WTC11 (cell line): ENCODE measurements around the gene MEPCE. TPM values are rescaled to one million over a fixed set of nuclear protein-coding genes. Genes with fewer than 3 reads are reported as not detected.
"Not testable (repeated sequence)": the region's sequence is repeated elsewhere in the genome, so short reads cannot be mapped to it uniquely, and the experiment has no call there.

Source experiments
- ATAC-seq: fragments of 200-7000 bp; cut with Tn5 transposase; 2 replicates; pipeline ENCODE4 v1.10.0; 2021; ENCODE audit warnings: mild to moderate bottlenecking, moderate library complexity
- CTCF ChIA-PET: fragments of 300-600 bp; sonication (Branson Sonifier 250); formaldehyde crosslinking; loops from one replicate; lab custom pipeline; 2021; ENCODE audit warnings: antibody characterized with exemption; lab: Charles Lee
- POLR2A ChIA-PET: fragments of 350-600 bp; sonication (Branson Sonifier 250); formaldehyde crosslinking; loops from one replicate; lab custom pipeline; 2021; ENCODE audit warnings: antibody characterized with exemption; lab: Charles Lee
- DNase-seq: peaks from one replicate; pipeline ENCODE4 v3.0.0; 2021; ENCODE audit warnings: low spot score
- H3K27ac Mint-ChIP-seq: 2 replicates; pipeline ENCODE4 v1.8.0; 2021; ENCODE audit warnings: mixed read lengths
- H3K27me3 Mint-ChIP-seq: 2 replicates; pipeline ENCODE4 v1.8.0; 2021; ENCODE audit warnings: low read depth, mild to moderate bottlenecking, moderate library complexity, mixed read lengths
- H3K36me3 Mint-ChIP-seq: 2 replicates; pipeline ENCODE4 v1.8.0; 2021; ENCODE audit warnings: mixed read lengths
- H3K4me1 Mint-ChIP-seq: 2 replicates; pipeline ENCODE4 v1.8.0; 2022; ENCODE audit warnings: mixed read lengths
- H3K4me3 Mint-ChIP-seq: 2 replicates; pipeline ENCODE4 v1.8.0; 2021; ENCODE audit warnings: mild to moderate bottlenecking, moderate library complexity, mixed read lengths
- H3K9me3 Mint-ChIP-seq: 2 replicates; pipeline ENCODE4 v1.8.0; 2021; ENCODE audit warnings: mixed read lengths
- ARID4B ChIP-seq: sonication (generic); formaldehyde crosslinking; IDR thresholded peaks from 2 replicates; pipeline ENCODE4 v1.8.0; 2023; ENCODE audit warnings: missing genetic modification reagents, mild to moderate bottlenecking, borderline replicate concordance
- ATF1 ChIP-seq: sonication (generic); formaldehyde crosslinking; IDR thresholded peaks from 2 replicates; pipeline ENCODE4 v1.8.1; 2023; ENCODE audit warnings: mild to moderate bottlenecking, moderate library complexity, missing genetic modification reagents
- ATF3 ChIP-seq: sonication (generic); formaldehyde crosslinking; conservative IDR thresholded peaks from 2 replicates; pipeline ENCODE4 v1.8.1; 2022; ENCODE audit warnings: mild to moderate bottlenecking, missing genetic modification reagents
- CDX4 ChIP-seq: fragments of 250-450 bp; sonication (Bioruptor Pico); IDR thresholded peaks from 2 replicates; pipeline ENCODE4 v1.9.0; 2021; ENCODE audit warnings: moderate library complexity, mild to moderate bottlenecking, inconsistent platforms, borderline replicate concordance
- E2F1 ChIP-seq: sonication (generic); formaldehyde crosslinking; IDR thresholded peaks from 2 replicates; pipeline ENCODE4 v1.8.0; 2022; ENCODE audit warnings: mild to moderate bottlenecking, missing genetic modification reagents
- E2F5 ChIP-seq: sonication (generic); formaldehyde crosslinking; IDR thresholded peaks from 2 replicates; pipeline ENCODE4 v1.8.1; 2022; ENCODE audit warnings: mild to moderate bottlenecking, moderate library complexity, missing genetic modification reagents
- ELF4 ChIP-seq: sonication (generic); formaldehyde crosslinking; IDR thresholded peaks from 2 replicates; pipeline ENCODE4 v1.8.1; 2022; ENCODE audit warnings: low read depth, mild to moderate bottlenecking, moderate library complexity, missing genetic modification reagents
- EMX1 ChIP-seq: fragments of 250-450 bp; sonication (Bioruptor Pico); IDR thresholded peaks from 2 replicates; pipeline ENCODE4 v1.8.0; 2021; ENCODE audit warnings: mild to moderate bottlenecking
- FOXP1 ChIP-seq: sonication (generic); formaldehyde crosslinking; IDR thresholded peaks from 2 replicates; pipeline ENCODE4 v1.8.0; 2022; ENCODE audit warnings: missing genetic modification reagents, mild to moderate bottlenecking, moderate library complexity, borderline replicate concordance
- FOXP4 ChIP-seq: sonication (generic); formaldehyde crosslinking; IDR thresholded peaks from 2 replicates; pipeline ENCODE4 v1.8.0; 2022; ENCODE audit warnings: mild to moderate bottlenecking, missing genetic modification reagents
- GABPB1 ChIP-seq: sonication (generic); formaldehyde crosslinking; IDR thresholded peaks from 2 replicates; pipeline ENCODE4 v1.8.1; 2023; ENCODE audit warnings: mild to moderate bottlenecking, missing genetic modification reagents
- GRHL2 ChIP-seq: fragments of 250-450 bp; sonication (Bioruptor Pico); IDR thresholded peaks from 2 replicates; pipeline ENCODE4 v1.8.0; 2022; ENCODE audit warnings: mild to moderate bottlenecking, moderate library complexity; ENCODE audit not compliant: insufficient replicate concordance, severe bottlenecking
- IRF2 ChIP-seq: sonication (generic); formaldehyde crosslinking; IDR thresholded peaks from 2 replicates; pipeline ENCODE4 v1.8.0; 2022; ENCODE audit warnings: low read depth, missing genetic modification reagents, borderline replicate concordance
- KAT7 ChIP-seq: sonication (generic); formaldehyde crosslinking; IDR thresholded peaks from 2 replicates; pipeline ENCODE4 v1.8.1; 2023; ENCODE audit warnings: missing genetic modification reagents, mild to moderate bottlenecking, borderline replicate concordance
- MXD4 ChIP-seq: fragments of 250-450 bp; sonication (Bioruptor Pico); IDR thresholded peaks from 2 replicates; pipeline ENCODE4 v1.8.0; 2021; ENCODE audit warnings: mild to moderate bottlenecking, moderate library complexity, borderline replicate concordance
- SMAD3 ChIP-seq: sonication (generic); formaldehyde crosslinking; IDR thresholded peaks from 2 replicates; pipeline ENCODE4 v1.8.0; 2022; ENCODE audit warnings: missing genetic modification reagents, mild to moderate bottlenecking, borderline replicate concordance
- SP1 ChIP-seq: sonication (generic); formaldehyde crosslinking; conservative IDR thresholded peaks from 2 replicates; pipeline ENCODE4 v1.8.1; 2022; ENCODE audit warnings: missing genetic modification reagents
- total RNA-seq: library from RNA; stranded (reverse); gene quantifications from 3 replicates; pipeline ENCODE4 v1.2.3, GENCODE V29; 2021

MEPCE gene
- total RNA-seq, 1 experiment from 2014 or later = 41.9 TPM

- TF ChIP-seq ELF4 (CRISPR knock-in tag) = no peak
- 0 out of 2 replicates have a peak, but pooled peaks have one; percentile 46 for TF ChIP-seq KAT7 (CRISPR knock-in tag)
- no peak for TF ChIP-seq CDX4
- TF ChIP-seq FOXP4 (CRISPR knock-in tag) = peak; percentile 48
Observed at GRCh38 chr7:100429637-100430492, at the start of gene MEPCE (continued).

GRCh38 chr7:100380196-100380595 is 49.4 kb upstream of the MEPCE start:
- POLR2A ChIA-PET = interaction anchor here (0.7 kb wide), 1 partner anchor 1410 kb away, joined by 7 read pairs; no protein-coding TSS in a partner anchor
- TF ChIP-seq SP1 (no peak), E2F1 (CRISPR knock-in tag) (no peak), MXD4 (CRISPR knock-in tag) (no peak), EMX1 (no peak), GABPB1 (CRISPR knock-in tag) (no peak), SMAD3 (CRISPR knock-in tag) (no peak), ARID4B (CRISPR knock-in tag) (no peak), E2F5 (CRISPR knock-in tag) (no peak), ATF3 (CRISPR knock-in tag) (no peak), IRF2 (CRISPR knock-in tag) (no peak), GRHL2 (CRISPR knock-in tag) (no peak), ATF1 (CRISPR knock-in tag) (no peak), FOXP1 (CRISPR knock-in tag) (no peak)
- Mint-ChIP-seq H3K4me1 (peaks cover 7% of the 10 kb centered on the region), H3K4me3 (no peak overlapping the region), H3K27ac (no peak overlapping the region), H3K9me3 (peaks cover 8% of the 10 kb centered on the region; the same call in 1 of the 2 replicates), H3K36me3 (no peaks in the 10 kb centered on the region), H3K27me3 (peaks cover 9% of the 10 kb centered on the region)
- CTCF ChIA-PET = interaction anchor here (0.6 to 1.0 kb wide), 2 partner anchors 27 to 764 kb away, joined by 3 to 4 read pairs; no protein-coding TSS in a partner anchor
- ATAC-seq (no peak), DNase-seq (no peak)

GRCh38 chr7:100381531-100382233 is 47.9 kb upstream of the MEPCE start:
- H3K36me3 Mint-ChIP-seq, DNase-seq, POLR2A ChIA-PET, H3K27ac Mint-ChIP-seq, H3K4me1 Mint-ChIP-seq, H3K9me3 Mint-ChIP-seq: not testable (repeated sequence)
- CTCF ChIA-PET = interaction anchor here (0.7 to 3.0 kb wide), 6 partner anchors 14 to 344 kb away, joined by 3 to 20 read pairs (median 5); no protein-coding TSS in a partner anchor
- H3K4me3 Mint-ChIP-seq = peak overlapping the region; percentile 16; the same call in 1 of the 2 replicates
- peak; percentile 30; the same call in 1 of the 2 replicates for ATAC-seq
- H3K27me3 Mint-ChIP-seq = peaks cover 11% of the 10 kb centered on the region
